BLaER1 (cell line): ENCODE results near the gene ACAA1.

ENCODE experiments used
- H3K27ac ChIP-seq: shearing (Covaris generic); formaldehyde crosslinking; 2 replicates; pipeline ENCODE4 v1.8.1; 2022
- H3K27me3 ChIP-seq: shearing (Covaris generic); formaldehyde crosslinking; 2 replicates; pipeline ENCODE4 v1.8.1; 2022
- H3K36me3 ChIP-seq: shearing (Covaris generic); formaldehyde crosslinking; 2 replicates; pipeline ENCODE4 v1.8.1; 2022
- H3K4me1 ChIP-seq: shearing (Covaris generic); formaldehyde crosslinking; 2 replicates; pipeline ENCODE4 v1.8.1; 2022
- H3K4me2 ChIP-seq: shearing (Covaris generic); formaldehyde crosslinking; 2 replicates; pipeline ENCODE4 v1.8.1; 2022
- H3K4me3 ChIP-seq: shearing (Covaris generic); formaldehyde crosslinking; 2 replicates; pipeline ENCODE4 v1.8.1; 2022
- H3K9ac ChIP-seq: shearing (Covaris generic); formaldehyde crosslinking; 2 replicates; pipeline ENCODE4 v1.8.1; 2022
- H3K9me3 ChIP-seq: shearing (Covaris generic); formaldehyde crosslinking; 2 replicates; pipeline ENCODE4 v1.8.1; 2022
- H4K20me1 ChIP-seq: shearing (Covaris generic); formaldehyde crosslinking; 2 replicates; pipeline ENCODE4 v1.8.1; 2022
- Cebpa-rat ChIP-seq: shearing (Covaris generic); IDR thresholded peaks from 2 replicates; pipeline ENCODE4 v1.8.1; 2022

The ACAA1 gene

DNA sequence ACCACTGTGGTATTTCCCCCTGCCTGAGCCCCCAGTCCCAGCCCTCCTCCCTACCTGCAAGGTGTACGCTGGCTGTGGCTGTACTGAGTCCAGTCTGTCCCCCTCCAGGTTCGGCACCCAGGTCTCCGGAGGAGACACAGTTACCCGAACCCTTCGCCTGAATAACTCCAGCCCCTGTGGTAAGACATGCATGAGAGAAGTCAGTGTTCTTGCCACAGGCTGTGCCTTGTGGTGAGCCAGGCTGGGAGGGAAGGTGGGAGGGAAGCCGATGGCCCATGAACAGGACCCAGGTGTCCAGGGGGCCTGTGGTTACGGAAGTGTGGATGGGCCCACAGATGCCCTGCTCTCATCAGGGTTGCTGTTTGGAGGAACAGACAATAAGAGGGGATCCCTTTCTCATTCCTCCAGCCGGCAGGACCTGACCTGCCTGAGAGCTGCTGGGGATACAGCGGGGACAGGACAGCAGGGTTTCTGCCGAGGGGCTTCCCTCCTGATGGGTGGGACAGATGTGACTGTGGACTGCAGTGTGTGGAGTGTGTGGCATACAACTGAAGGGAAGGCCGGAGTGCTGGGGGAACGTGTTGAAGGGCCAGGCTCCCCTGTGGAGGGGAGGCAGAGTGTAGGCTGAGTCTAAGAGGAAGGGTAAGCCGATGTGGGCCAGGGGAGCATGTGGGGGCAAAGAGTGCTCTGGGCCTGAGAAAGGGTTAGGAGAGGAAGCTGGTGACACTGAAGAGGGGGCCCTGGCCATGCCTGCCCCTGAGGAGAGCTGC, 21.9 kb downstream of the ACAA1 start:
- H3K4me3 ChIP-seq = peak overlapping the region; percentile 35; the same call in 1 of the 2 replicates
- H3K27ac ChIP-seq = peak overlapping the region; percentile 68
- peak overlapping the region; percentile 49 for H3K9ac ChIP-seq
- no peaks in the 10 kb centered on the region for H3K9me3 ChIP-seq
- peaks cover 51% of the 10 kb centered on the region for H4K20me1 ChIP-seq
- H3K4me2 ChIP-seq = peak overlapping the region; percentile 94
- H3K27me3 ChIP-seq = no peaks in the 10 kb centered on the region
- TF ChIP-seq Cebpa-rat = no peak
- peaks cover 28% of the 10 kb centered on the region for H3K36me3 ChIP-seq
- peaks cover 45% of the 10 kb centered on the region for H3K4me1 ChIP-seq

DNA sequence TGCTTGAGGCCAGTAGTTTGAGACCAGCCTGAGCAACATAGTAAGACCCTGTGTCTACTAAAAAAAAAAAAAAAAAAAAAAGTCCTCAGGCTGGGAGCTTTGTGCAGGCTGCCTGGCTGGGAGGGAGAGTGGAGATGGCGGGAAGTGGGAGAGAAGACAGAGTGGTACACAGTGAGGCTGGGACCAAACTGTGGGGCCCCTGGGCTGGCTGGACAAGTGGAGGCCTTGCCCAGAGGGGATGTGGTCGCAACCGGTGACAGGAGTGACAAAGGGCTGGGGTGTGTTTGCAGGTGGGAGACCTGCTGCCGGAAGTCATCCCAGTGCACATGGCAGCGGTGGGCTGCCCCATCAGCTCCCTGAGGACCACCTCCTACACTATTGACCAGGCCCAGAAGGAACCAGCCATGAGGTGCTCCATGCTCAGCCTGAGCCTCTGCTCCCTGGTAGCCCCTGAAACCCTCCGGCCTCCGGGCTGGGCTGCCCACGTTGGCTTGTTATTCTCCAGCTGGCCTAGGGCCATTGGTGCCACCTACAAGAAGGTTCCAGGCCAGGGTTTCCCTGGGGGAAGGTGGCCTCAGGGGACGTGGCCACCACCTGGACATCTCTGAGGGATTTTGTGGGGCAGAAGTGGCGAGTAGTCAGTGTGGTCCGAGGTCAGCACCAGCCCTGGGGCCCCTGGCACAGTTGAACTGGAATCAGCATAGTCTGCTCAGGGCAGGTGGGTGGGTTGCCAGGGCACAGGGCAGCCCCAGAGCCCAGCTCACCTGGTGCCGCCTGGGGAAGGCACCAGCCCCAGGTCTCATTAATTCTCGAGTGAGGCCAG, 22.7 kb downstream of the ACAA1 start:
- peak overlapping the region; percentile 94 for H3K4me2 ChIP-seq
- no peak overlapping the region for H3K9ac ChIP-seq
- H3K4me1 ChIP-seq = peaks cover 45% of the 10 kb centered on the region
- no peak overlapping the region for H3K4me3 ChIP-seq
- H4K20me1 ChIP-seq = peaks cover 51% of the 10 kb centered on the region
- H3K9me3 ChIP-seq = no peaks in the 10 kb centered on the region
- no peaks in the 10 kb centered on the region for H3K27me3 ChIP-seq
- peak overlapping the region; percentile 50; the same call in 1 of the 2 replicates for H3K27ac ChIP-seq
- peaks cover 20% of the 10 kb centered on the region; the same call in 1 of the 2 replicates for H3K36me3 ChIP-seq
- TF ChIP-seq Cebpa-rat = no peak

DNA sequence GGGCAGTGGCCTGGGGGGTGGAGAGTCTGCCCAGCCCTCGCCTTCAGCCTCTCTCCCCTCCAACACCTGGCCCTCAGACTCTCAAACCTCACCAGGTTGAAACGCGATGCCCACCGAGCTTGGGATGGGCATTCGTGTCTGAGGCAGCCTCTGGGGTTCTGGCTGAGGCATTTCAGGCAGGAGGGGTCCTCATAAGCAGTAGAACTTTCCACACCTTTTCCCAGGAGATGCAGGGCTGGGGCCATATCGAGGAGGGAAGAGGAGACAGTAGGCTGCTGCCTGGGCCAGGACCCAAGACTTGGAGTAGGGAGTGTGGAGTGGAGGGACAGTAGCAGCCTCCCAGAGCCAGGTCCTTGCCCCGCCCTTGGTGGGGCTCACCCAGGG, 24.6 kb downstream of the ACAA1 start:
- Histone ChIP-seq H4K20me1 (peaks cover 34% of the 10 kb centered on the region), H3K4me1 (peaks cover 52% of the 10 kb centered on the region), H3K4me3 (no peak overlapping the region), H3K9me3 (no peaks in the 10 kb centered on the region), H3K36me3 (0 out of 2 replicates have a peak, but pooled peaks cover 2% of the 10 kb centered on the region), H3K27ac (no peak overlapping the region), H3K9ac (no peak overlapping the region), H3K27me3 (no peaks in the 10 kb centered on the region), H3K4me2 (no peak overlapping the region)
- TF ChIP-seq Cebpa-rat = no peak

DNA sequence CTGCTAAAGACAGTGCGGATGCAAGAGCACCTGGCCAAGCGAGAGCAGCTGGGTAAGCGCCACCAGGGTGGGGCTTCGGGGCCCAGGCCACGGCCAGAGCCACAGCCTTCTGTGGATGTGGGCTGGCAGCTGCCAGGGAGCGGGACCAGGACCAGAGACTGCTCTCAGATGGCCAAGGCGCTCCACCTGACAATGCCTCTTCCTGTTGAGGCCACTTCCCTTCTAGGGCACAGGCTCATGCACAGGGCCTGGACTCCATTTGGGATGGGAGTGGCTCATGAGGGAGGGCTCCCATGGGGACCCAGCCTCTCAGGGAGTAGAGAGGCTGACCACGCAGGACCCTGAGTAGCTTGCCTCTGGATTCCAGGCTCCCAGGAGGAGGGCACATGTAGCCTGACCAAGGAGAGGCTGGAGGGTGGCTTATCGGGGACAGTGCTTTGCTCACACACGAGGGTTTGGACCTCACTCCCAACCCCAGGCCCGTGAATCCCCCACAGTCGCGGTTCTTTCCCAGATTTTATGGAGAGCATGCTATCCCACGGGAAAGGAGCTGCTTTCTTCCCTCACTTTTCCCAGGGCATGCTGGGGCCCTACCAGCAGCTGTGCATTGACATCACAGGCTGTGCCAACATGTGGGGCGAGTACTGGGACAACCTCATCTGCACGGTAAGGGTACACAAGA, 25.1 kb downstream of the ACAA1 start:
- H3K9me3 ChIP-seq = no peaks in the 10 kb centered on the region
- TF ChIP-seq Cebpa-rat = no peak
- H3K27ac ChIP-seq = no peak overlapping the region
- H3K9ac ChIP-seq = no peak overlapping the region
- no peaks in the 10 kb centered on the region for H3K36me3 ChIP-seq
- peaks cover 48% of the 10 kb centered on the region for H3K4me1 ChIP-seq
- no peak overlapping the region; the same call in 1 of the 2 replicates for H3K4me2 ChIP-seq
- no peaks in the 10 kb centered on the region for H3K27me3 ChIP-seq
- peaks cover 28% of the 10 kb centered on the region for H4K20me1 ChIP-seq
- no peak overlapping the region for H3K4me3 ChIP-seq

DNA sequence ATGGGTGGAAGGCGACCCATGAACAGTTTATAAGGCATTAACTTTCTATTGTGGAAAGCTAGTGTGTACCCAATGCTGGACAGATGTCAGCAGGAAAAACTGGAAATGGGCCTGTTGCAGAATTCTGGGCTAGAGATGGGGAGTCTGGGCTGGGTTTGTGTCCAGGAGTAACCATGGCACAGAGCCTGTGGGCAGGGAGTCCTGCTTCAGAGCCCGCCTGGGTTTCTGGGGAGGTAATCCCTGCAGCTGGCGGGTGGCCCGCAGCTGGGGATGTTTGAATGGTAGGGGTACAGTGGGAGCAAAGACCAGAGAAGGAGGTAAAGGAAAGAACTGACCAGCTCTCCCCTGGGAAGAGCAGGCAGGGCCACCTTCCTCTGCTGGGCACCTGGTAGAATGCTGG, 25.7 kb downstream of the ACAA1 start:
- no peak for TF ChIP-seq Cebpa-rat
- no peak overlapping the region for H3K4me3 ChIP-seq
- H3K27ac ChIP-seq = no peak overlapping the region
- H3K36me3 ChIP-seq = no peaks in the 10 kb centered on the region
- H3K9me3 ChIP-seq = no peaks in the 10 kb centered on the region
- H3K4me1 ChIP-seq = peaks cover 42% of the 10 kb centered on the region
- H3K27me3 ChIP-seq = no peaks in the 10 kb centered on the region
- H4K20me1 ChIP-seq = peaks cover 23% of the 10 kb centered on the region
- H3K9ac ChIP-seq = no peak overlapping the region
- H3K4me2 ChIP-seq = no peak overlapping the region

DNA sequence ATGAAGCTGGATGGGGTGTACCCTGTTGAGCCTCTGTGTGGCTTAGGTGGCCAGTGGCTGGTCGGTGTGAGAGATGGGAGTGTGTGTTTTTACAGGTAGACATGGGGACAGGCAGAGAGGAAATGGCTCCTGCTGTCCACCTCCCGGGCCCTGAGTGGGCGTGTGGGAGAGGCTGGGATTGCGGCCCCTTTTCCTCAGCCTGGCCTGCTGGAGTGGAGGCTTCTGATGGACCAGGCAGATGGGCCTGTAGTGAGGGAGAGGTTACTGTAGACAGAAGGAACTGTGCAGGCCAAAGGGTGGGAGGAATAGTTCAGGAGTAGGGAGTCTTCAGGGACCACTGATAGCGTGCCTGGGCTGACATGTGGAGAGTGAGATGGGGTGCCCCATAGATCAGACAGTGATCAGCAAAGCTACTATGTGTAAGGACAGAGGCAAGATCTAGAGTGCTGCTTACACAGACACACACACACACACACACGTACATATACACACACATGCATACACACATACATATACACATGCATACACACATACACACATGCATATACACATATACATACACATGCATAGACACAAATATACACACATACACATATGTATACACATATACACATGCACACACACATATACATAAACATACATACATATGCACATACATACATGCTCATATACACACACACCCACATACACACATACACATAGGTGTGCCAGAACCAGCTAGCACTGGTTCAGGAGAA, 26.4 kb downstream of the ACAA1 start:
- Histone ChIP-seq H3K27ac (no peak overlapping the region), H4K20me1 (peaks cover 15% of the 10 kb centered on the region), H3K9me3 (peaks cover 4% of the 10 kb centered on the region; the same call in 1 of the 2 replicates), H3K27me3 (no peaks in the 10 kb centered on the region), H3K9ac (no peak overlapping the region), H3K4me2 (no peak overlapping the region), H3K4me3 (no peak overlapping the region), H3K4me1 (peaks cover 35% of the 10 kb centered on the region), H3K36me3 (no peaks in the 10 kb centered on the region)
- no peak for TF ChIP-seq Cebpa-rat

DNA sequence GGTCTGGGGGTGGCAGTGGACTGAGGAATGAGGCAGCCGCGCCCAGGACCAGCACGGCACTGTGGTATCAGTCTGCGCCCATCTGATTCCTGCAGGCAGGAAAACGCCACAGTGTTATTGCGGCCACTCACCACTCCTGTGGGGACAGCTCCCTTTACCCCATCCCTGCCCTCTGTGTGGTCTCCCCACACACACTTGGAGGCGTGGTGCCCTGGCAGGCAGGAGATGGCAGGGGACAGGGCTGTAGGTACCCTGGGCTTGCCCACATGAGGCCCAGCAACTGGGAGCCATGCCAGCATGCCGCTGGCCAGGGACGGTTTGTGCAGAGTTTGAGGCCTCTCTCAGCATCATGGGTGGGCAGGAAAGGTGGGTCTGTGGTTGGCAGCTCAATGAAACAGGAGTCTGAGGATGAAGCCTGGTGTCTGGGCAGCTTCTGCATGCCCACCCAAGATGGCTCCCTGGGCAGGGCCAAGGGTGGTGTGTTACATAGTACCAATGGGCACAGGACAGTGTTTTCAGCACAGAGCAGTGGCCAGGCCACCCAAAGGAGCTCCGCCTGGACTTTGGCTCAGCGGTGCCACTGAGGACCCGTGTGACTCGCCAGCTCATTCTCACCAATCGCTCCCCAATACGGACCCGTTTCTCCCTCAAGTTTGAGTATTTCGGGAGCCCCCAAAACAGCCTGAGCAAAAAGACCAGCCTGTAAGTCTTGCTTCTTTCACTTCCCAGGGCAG, 27.2 kb downstream of the ACAA1 start:
- TF ChIP-seq Cebpa-rat = no peak
- no peak overlapping the region for H3K4me2 ChIP-seq
- H3K9me3 ChIP-seq = peaks cover 6% of the 10 kb centered on the region; the same call in 1 of the 2 replicates
- H3K4me3 ChIP-seq = no peak overlapping the region
- no peaks in the 10 kb centered on the region for H3K27me3 ChIP-seq
- H3K36me3 ChIP-seq = no peaks in the 10 kb centered on the region
- H3K27ac ChIP-seq = no peak overlapping the region
- H3K9ac ChIP-seq = no peak overlapping the region
- H3K4me1 ChIP-seq = peaks cover 28% of the 10 kb centered on the region
- peaks cover 8% of the 10 kb centered on the region for H4K20me1 ChIP-seq

DNA sequence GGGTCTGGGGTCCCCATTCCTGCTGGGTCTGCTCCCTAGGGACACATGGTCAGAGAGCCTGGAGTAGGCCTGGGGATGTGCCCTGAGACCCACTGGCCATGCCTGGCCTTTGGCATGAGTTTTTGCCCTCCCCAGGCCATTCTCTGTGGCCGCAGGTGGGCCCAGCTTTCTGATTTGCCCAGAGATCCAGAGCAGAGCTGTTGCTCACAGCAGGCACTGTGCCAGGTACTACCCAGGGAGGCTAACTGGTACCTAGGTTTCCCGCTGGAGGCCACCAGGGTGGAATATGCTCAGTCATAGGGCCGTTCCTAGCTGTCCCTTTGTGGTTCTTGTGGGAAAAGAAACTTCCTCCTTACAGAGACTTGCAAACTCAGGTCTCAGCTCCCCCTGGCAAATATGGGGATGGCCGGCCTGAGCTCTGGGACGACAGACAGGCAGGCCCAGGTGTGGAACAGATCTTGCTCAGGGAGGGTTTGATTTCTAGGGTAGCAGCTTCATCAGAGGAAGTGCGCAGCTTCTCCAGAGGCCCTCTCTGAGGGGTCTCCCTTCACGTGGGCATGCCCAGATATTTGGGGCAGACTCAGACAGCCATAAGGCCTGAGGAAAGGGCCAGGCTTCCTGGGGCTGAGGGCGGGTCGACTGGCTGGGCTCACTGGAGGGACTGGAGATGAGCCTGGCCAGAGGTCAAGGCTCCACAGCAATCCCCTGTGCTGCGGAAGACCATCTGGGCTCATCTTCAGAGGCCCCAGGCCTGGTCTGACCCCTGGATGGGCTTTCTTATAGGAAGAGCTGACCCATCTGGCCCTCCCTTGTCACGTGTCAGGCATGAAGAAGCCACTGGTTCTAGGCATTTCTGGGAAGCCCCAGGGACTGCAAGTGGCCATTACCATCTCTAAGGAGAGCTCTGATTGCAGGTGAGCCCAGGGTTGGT, 28.0 kb downstream of the ACAA1 start:
- Histone ChIP-seq H3K36me3 (no peaks in the 10 kb centered on the region), H3K4me2 (0 out of 2 replicates have a peak overlapping the region, but pooled peaks have one; percentile 3), H3K9me3 (peaks cover 13% of the 10 kb centered on the region), H3K4me1 (peaks cover 19% of the 10 kb centered on the region), H3K27me3 (no peaks in the 10 kb centered on the region), H4K20me1 (no peaks in the 10 kb centered on the region), H3K27ac (no peak overlapping the region), H3K9ac (no peak overlapping the region), H3K4me3 (no peak overlapping the region)
- TF ChIP-seq Cebpa-rat = no peak
